RPMI7951 (cell line): ENCODE data around the gene DGKH. TPM values are rescaled to one million over a fixed set of nuclear protein-coding genes. Genes with fewer than 3 reads are reported as not detected.

Experiments used
- DNase-seq: peaks from one replicate; pipeline ENCODE4 v3.0.0-alpha.2; 2012; ENCODE audit warnings: low read depth
- total RNA-seq: library from RNA; depleted of rRNA; stranded (reverse); fragments of >200 nt; shearing (Covaris generic); gene quantifications from 2 replicates; pipeline ENCODE4 v1.2.3, GENCODE V29; 2014; rRNA removed

The DGKH gene
- total RNA-seq, 1 experiment from 2014 or later: 4.4 TPM

DNA sequence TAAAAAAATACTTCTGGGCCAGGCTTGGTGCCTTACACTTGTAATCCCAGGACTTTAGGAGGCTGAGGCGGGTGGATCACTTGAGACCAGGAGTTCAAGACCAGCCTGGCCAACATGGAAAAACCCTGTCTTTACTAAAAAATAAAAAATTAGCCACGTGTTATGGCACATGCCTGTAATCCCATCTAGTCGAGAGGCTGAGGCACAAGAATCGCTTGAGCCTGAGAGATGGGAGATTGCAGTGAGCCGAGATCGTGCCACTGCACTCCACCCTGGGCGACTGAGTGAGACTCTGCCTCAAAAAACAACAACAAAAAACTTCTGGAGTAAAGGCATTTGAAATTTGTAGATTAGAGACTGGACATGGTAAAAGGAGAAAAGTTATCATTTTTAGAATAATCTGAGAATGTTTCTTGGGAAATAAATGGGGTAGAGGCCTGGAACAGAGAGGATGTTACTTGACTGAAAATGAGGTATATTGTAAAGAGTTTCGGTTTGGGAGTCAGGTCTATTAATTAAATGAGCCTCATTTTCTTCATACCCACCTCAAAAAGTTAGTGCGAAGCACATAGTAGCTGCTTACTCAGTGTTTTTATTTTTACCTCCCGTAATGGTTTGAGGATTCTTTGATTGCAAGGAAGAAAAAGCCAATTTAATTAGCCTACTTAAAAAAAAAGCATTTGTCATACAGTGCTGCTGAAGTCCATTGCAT lies 226.1 kb downstream of the DGKH start:
- DNase-seq: no peak

DNA sequence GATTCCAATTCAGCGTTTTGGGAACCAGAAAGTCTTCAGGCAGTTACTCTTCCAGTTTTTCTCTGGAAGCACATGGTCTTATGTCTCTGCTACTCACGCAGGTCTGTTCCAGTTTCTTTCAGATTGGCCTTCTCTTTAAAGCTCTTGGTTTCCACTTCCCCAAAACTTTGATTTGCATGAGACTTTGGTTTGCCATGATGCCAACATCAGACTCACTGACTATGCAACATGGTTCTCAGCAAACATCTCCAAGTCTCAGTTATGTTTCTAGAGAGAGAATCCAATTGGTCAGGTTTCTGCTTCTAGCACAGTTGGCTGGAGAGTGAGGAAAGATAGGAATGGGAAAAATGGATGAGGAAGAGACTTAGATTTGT lies 226.6 kb downstream of the DGKH start:
- DNase-seq: no peak

DNA sequence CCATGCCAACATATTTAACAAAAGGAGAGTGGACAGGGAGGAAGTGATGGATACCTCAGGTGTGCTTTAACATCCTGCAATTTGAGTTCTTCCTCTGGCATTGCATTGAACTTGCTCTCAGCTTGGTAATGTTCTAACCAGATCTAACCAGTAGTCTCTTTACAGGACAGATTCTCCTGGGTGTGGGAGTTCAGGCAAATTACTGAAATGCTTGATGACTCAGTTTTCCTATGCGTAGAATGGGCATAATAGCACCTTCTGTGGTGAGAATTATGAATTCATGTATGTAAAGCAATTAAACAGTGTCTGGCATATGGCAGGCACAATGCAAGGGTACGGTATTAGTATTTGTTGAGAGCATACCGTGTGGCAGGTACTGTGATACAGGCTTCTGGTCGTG lies 227.1 kb downstream of the DGKH start:
- DNase-seq: no peak

DNA sequence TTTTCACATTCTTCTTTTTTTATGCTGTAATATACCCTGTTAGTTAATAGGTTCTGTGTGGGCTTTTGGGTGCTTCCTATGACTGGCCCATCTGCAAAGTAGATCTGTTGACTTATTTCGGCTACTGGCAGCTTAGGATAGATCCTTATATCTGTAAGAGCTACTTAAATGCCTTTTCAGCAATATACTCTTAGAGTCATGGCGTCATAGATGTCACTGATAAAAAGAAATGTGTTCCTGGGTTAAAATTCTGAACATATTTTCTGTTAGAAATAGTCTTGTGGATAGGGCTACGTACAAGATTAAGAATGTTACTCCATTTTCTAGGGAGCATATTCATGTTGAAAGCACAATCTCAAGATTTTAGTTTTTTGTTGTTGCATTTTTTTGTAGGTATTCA lies 228.2 kb downstream of the DGKH start:
- DNase-seq: no peak

DNA sequence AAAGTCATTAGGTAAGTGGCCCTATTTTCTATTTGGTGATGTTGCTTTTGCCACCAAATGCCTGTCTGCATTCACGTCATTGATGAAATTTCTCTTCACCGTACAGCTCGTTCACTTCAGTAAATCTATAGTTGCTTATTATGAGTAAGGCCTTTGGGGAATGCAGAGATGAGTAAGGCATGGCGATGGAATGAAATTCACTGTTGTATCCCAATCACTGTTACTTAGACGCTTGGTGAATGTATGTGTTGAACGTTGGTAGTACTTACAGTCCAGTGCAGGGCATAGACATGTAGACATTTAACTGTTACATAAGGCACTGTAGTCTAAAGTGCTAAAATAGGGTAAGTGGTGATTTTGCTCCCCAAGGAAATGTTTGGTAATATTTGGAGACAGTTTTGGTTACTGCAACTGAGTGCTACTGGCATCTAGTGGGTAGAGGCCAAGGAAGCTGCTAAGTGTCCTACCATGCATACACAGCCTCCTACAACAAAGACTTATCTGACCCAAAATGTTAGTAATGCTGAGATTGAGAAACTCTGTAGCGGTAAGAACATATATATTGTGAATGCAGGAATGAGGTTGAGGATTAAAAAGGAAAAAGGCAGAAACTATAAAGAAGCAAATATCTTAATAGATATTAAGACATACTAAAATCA lies 229.3 kb downstream of the DGKH start:
- DNase-seq: no peak

DNA sequence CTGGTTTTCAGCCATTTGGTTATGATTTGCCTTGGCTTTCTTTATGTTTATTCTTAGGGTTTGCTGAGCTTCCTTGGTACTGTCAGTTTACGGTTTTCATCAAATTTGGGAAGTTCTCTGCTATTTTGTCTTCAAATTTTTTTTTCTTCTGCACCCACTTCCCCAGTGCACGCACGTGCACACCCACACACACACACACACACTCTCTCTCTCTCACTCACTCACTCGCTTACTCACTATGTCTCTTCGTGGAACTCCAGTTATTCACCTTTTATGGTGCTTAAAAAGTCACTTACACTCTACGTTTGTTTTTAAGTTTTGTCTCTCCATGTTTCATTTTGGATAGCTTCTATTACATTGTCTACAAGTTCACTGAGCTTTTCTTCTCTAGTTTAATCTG lies 230.6 kb downstream of the DGKH start:
- DNase-seq: no peak

DNA sequence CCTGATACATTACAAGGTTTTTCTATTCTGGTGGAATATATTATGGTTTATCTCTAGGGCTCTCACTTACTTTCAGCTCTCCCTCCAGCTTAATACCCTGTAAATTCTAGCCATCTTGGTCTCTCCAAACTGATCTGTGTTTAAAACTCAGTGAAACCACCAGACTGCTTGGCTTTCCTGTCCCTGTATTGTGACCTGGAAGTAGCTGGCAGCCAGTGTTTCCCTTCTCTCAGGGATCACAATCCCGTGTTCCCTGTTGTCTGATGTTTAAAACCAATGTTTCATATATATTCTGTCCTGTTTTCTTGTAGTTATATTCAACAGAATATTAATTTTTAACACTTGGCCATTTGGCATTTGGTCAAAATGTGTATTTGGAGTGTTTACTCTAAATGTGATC lies 231.5 kb downstream of the DGKH start:
- DNase-seq: no peak

DNA sequence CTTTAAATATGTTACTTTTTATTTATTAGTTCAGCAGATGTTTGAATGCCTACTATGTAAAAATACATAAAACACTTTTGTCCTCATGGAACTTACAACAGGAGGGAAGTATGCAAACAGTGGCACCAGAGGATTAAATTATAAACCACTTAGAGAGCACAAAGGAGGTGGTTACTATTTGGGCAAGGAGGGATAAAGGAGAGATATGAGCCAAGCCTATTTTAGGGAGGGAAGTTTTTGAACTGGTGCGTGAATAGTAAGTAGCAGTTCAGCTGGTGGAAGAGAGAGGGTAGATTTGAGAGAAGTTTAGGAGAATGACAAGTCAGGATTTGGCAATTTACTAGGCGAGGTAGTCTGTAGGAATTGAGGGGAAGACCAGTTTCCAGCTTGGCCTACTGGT lies 232.1 kb downstream of the DGKH start:
- DNase-seq: no peak

DNA sequence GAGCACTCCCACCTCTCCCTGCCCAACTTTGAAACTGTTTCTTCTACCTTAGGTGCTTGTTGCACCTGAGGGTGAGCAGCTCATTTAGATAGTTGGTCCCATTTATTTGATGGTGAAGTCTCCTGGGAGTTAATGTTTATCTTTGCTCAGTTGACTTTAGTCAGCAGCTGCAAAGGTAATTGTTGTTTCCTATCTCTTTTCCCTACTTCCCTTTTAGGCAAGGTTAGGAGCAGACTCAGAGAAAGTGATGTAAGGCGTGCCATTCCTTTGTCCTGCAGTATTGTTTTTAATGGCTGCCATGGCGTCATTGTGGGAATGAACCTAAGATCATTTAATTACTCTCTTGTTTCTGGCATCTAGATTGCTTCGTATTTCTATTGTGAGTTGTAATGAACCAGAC lies 235.1 kb downstream of the DGKH start:
- DNase-seq: no peak

DNA sequence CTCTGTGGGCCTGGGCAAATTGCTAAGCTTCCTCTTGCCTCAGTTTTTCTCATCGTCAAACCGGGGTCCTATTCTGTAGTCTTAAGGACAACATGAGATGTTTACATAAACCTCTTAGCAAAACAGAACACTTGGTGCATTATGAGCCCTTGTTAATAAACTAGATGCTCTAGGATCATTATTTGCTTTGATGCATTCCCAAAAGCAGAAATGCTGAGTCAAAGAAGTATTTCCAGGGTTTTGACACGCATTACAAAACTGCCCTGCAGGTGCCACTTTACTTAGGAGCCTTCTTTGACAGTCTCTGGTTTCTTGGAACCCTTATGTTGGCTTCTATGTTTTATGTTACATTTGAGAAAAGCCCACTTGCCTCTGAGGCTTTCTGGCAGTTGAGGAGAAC lies 235.6 kb downstream of the DGKH start:
- no peak for DNase-seq

Other genes with a start within 250 kb of the DGKH start
- 5.7 and 8.5 TPM in 2 replicates for gene VWA8, start 87.5 kb upstream of the DGKH start, total RNA-seq
- gene AKAP11, start 223.5 kb downstream of the DGKH start, total RNA-seq: 13.0 and 16.9 TPM in 2 replicates